Spleen (tissue), 7 donors: ENCODE data around the gene RHOB.

Source experiments
- POLR2A ChIP-seq, 3 donors: fragments of 450-650 bp; IDR thresholded peaks; one replicate each; pipeline ENCODE4 v1.5.1; 2017; ENCODE audit warnings: antibody characterized with exemption in 3 of 3, mild to moderate bottlenecking in 1 of 3
- TF ChIP-seq, protein P1 (sequence below), 11 experiments: fragments of 200-600 bp in 7 of 11; fragments of 450-650 bp in 4 of 11; sonication (generic) in 4 of 11; IDR thresholded peaks in 8 of 11; conservative IDR thresholded peaks in 3 of 11; 1 replicate in 7 of 11; 2 replicates in 4 of 11; pipeline versions ENCODE4 v1.4.0 to v1.8.0; 2016 to 2021; ENCODE audit warnings: antibody characterized with exemption in 11 of 11, inconsistent platforms in 4 of 11, mild to moderate bottlenecking in 1 of 11
- donor health status: DM: no; HTN: no; CAD: no; lungs with moderate emphysema.
- donor health status: DM: no; HTN: no; CAD: no.
- donor health status: DM: no; HTN: no; CAD: no.

GRCh38 chr2:20478961-20479360, 32.1 kb downstream of the RHOB start:
- TF ChIP-seq, protein P1, sequence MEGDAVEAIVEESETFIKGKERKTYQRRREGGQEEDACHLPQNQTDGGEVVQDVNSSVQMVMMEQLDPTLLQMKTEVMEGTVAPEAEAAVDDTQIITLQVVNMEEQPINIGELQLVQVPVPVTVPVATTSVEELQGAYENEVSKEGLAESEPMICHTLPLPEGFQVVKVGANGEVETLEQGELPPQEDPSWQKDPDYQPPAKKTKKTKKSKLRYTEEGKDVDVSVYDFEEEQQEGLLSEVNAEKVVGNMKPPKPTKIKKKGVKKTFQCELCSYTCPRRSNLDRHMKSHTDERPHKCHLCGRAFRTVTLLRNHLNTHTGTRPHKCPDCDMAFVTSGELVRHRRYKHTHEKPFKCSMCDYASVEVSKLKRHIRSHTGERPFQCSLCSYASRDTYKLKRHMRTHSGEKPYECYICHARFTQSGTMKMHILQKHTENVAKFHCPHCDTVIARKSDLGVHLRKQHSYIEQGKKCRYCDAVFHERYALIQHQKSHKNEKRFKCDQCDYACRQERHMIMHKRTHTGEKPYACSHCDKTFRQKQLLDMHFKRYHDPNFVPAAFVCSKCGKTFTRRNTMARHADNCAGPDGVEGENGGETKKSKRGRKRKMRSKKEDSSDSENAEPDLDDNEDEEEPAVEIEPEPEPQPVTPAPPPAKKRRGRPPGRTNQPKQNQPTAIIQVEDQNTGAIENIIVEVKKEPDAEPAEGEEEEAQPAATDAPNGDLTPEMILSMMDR (IDR thresholded peaks at IDR 0.05 in 8 of 11, conservative IDR thresholded peaks at IDR 0.05 in 3 of 11), result no peak
- TF ChIP-seq POLR2A (IDR thresholded peaks at IDR 0.05), result no peak
